Hepatocyte (in vitro differentiated cells): ENCODE measurements around the gene GMDS. TPM values are rescaled to one million over a fixed set of nuclear protein-coding genes. Genes with fewer than 3 reads are reported as not detected.

Source experiments
- DNase-seq: peaks from one replicate; pipeline ENCODE4 v3.0.0-alpha.2; 2016; ENCODE audit warnings: low spot score
- H2AFZ ChIP-seq: fragments of 200-600 bp; sonication (generic); 2 replicates; pipeline ENCODE4 v1.6.0; 2016; ENCODE audit warnings: antibody characterized with exemption, mild to moderate bottlenecking
- H3K27ac ChIP-seq: fragments of 200-600 bp; sonication (generic); 2 replicates; pipeline ENCODE4 v1.5.1; 2016; ENCODE audit warnings: mild to moderate bottlenecking
- H3K27me3 ChIP-seq: fragments of 200-600 bp; sonication (generic); 2 replicates; pipeline ENCODE4 v1.6.1; 2016
- H3K36me3 ChIP-seq: fragments of 200-600 bp; sonication (generic); replicated peaks from 2 replicates; pipeline ENCODE4 v1.5.1; 2016; ENCODE audit warnings: low read depth; ENCODE audit not compliant: insufficient read depth
- H3K4me1 ChIP-seq: fragments of 200-600 bp; sonication (generic); 2 replicates; pipeline ENCODE4 v1.5.1; 2016; ENCODE audit warnings: mild to moderate bottlenecking, moderate library complexity; ENCODE audit not compliant: insufficient read depth
- H3K4me2 ChIP-seq: fragments of 200-600 bp; sonication (generic); 2 replicates; pipeline ENCODE4 v1.6.0; 2016
- H3K4me3 ChIP-seq: fragments of 200-600 bp; sonication (generic); 2 replicates; pipeline ENCODE4 v1.5.1; 2016; ENCODE audit warnings: mild to moderate bottlenecking
- H3K79me2 ChIP-seq: fragments of 200-600 bp; sonication (generic); 2 replicates; pipeline ENCODE4 v1.6.0; 2017; ENCODE audit warnings: mild to moderate bottlenecking
- H3K9me2 ChIP-seq: fragments of 200-600 bp; sonication (generic); replicated peaks from 2 replicates; pipeline ENCODE4 v1.6.0; 2017; ENCODE audit warnings: mild to moderate bottlenecking; ENCODE audit not compliant: insufficient read depth
- H3K9me3 ChIP-seq: fragments of 200-600 bp; sonication (generic); 2 replicates; pipeline ENCODE4 v1.5.1; 2016; ENCODE audit warnings: low read depth, mild to moderate bottlenecking
- H4K20me1 ChIP-seq: fragments of 200-600 bp; sonication (generic); 2 replicates; pipeline ENCODE4 v1.6.0; 2016; ENCODE audit warnings: mild to moderate bottlenecking; ENCODE audit not compliant: insufficient read depth, poor library complexity, severe bottlenecking
- EZH2 ChIP-seq: fragments of 200-600 bp; sonication (generic); IDR thresholded peaks from 2 replicates; pipeline ENCODE4 v1.6.1; 2016; ENCODE audit warnings: antibody characterized with exemption, mild to moderate bottlenecking, borderline replicate concordance
- EZH2phosphoT487 ChIP-seq: fragments of 200-600 bp; sonication (generic); IDR thresholded peaks from one replicate; pipeline ENCODE4 v1.6.1; 2018; ENCODE audit warnings: antibody characterized with exemption, mild to moderate bottlenecking, low read depth, moderate library complexity; ENCODE audit not compliant: unreplicated experiment, severe bottlenecking
- WGBS: methylation state at CpG from one replicate; pipeline ENCODE4 v1.1.6; 2016; ENCODE audit warnings: low lambda C conversion rate; ENCODE audit errors: missing lambda C conversion rate; 5-methylcytosine and 5-hydroxymethylcytosine counted together
- polyA plus RNA-seq: library from polyadenylated mRNA; unstranded; fragments of >200 nt; fragmentation: Nextera tagmentation; extraction: Ambion mirVana; gene quantifications from 2 replicates; pipeline ENCODE4 v1.2.1, GENCODE V29; 2016
- total RNA-seq: library from RNA; depleted of rRNA; stranded (reverse); fragments of >200 nt; gene quantifications from 2 replicates; pipeline ENCODE4 v1.2.3, GENCODE V29; 2014
- TF ChIP-seq, protein P1 (sequence below): fragments of 200-600 bp; sonication (generic); IDR thresholded peaks from 2 replicates; pipeline ENCODE4 v1.5.1; 2016; ENCODE audit warnings: antibody characterized with exemption, mild to moderate bottlenecking; ENCODE audit not compliant: poor library complexity

GMDS gene
- total and polyA plus RNA-seq, 2 experiments from 2014 or later: 20.7 to 32.6 TPM

DNA sequence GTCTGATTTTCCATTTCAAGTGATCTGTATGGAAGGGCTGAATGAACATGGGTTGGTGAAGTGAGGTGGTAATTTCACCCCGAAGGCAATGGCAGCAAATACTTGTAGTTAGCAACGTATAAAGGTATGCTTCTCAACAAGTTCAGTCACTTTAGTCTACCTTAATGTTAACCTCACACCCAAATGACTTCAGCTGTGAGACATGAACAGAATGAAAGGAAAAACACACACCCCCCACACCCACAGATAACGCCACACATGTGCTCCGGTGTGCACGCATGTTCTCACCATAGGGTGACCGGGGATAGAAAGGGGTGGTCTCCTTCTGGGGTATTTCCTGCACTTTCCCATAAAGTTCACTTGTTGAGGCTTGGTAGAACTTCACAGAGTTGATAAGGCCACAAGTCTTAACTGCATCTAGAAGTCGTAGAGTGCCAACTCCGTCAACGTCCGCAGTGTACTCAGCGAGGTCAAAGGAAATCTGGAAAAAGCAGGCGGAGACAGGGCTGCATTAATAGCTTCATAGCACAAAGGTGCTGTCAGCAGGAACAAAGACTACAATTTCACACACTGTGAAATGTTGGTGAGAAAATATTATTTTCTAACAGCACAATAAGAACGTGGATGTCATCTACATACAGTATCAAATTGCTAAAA is 284.8 kb downstream of the GMDS start:
- H3K4me3 ChIP-seq: no peak overlapping the region
- WGBS: 87% methylated on average over 13 of the region's 13 CpGs
- no peak overlapping the region for H3K27ac ChIP-seq
- H3K9me2 ChIP-seq: no peaks in the 10 kb centered on the region
- H3K9me3 ChIP-seq: no peaks in the 10 kb centered on the region
- H3K4me1 ChIP-seq: no peaks in the 10 kb centered on the region
- H3K79me2 ChIP-seq: no peaks in the 10 kb centered on the region
- no peaks in the 10 kb centered on the region for H4K20me1 ChIP-seq
- TF ChIP-seq EZH2: no peak
- TF ChIP-seq EZH2phosphoT487: no peak
- TF ChIP-seq, protein P1, sequence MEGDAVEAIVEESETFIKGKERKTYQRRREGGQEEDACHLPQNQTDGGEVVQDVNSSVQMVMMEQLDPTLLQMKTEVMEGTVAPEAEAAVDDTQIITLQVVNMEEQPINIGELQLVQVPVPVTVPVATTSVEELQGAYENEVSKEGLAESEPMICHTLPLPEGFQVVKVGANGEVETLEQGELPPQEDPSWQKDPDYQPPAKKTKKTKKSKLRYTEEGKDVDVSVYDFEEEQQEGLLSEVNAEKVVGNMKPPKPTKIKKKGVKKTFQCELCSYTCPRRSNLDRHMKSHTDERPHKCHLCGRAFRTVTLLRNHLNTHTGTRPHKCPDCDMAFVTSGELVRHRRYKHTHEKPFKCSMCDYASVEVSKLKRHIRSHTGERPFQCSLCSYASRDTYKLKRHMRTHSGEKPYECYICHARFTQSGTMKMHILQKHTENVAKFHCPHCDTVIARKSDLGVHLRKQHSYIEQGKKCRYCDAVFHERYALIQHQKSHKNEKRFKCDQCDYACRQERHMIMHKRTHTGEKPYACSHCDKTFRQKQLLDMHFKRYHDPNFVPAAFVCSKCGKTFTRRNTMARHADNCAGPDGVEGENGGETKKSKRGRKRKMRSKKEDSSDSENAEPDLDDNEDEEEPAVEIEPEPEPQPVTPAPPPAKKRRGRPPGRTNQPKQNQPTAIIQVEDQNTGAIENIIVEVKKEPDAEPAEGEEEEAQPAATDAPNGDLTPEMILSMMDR: no peak
- H2AFZ ChIP-seq: no peak overlapping the region
- H3K36me3 ChIP-seq: no peaks in the 10 kb centered on the region
- no peaks in the 10 kb centered on the region for H3K27me3 ChIP-seq
- H3K4me2 ChIP-seq: no peak overlapping the region
- DNase-seq: no peak

GRCh38 chr6:1958257-1958656 is 287.1 kb downstream of the GMDS start:
- Histone ChIP-seq H3K36me3 (no peaks in the 10 kb centered on the region), H3K9me3 (no peaks in the 10 kb centered on the region), H3K79me2 (no peaks in the 10 kb centered on the region), H4K20me1 (no peaks in the 10 kb centered on the region), H3K4me2 (no peak overlapping the region), H3K4me3 (no peak overlapping the region), H3K4me1 (no peaks in the 10 kb centered on the region), H3K27ac (no peak overlapping the region), H3K9me2 (no peaks in the 10 kb centered on the region), H2AFZ (no peak overlapping the region), H3K27me3 (no peaks in the 10 kb centered on the region)
- no peak for TF ChIP-seq EZH2
- TF ChIP-seq EZH2phosphoT487: no peak
- DNase-seq: no peak
- 80% methylated on average over 4 of the region's 4 CpGs for WGBS

GRCh38 chr6:1957746-1958145 is 287.7 kb downstream of the GMDS start:
- no peak overlapping the region for H3K4me3 ChIP-seq
- H3K36me3 ChIP-seq: no peaks in the 10 kb centered on the region
- H3K27ac ChIP-seq: no peak overlapping the region
- TF ChIP-seq EZH2 (no peak), EZH2phosphoT487 (no peak)
- TF ChIP-seq, protein P1: no peak
- no peaks in the 10 kb centered on the region for H3K9me2 ChIP-seq
- no peaks in the 10 kb centered on the region for H3K79me2 ChIP-seq
- H3K27me3 ChIP-seq: no peaks in the 10 kb centered on the region
- DNase-seq: no peak
- H3K4me1 ChIP-seq: no peaks in the 10 kb centered on the region
- WGBS: 78% methylated on average over 5 of the region's 5 CpGs
- H4K20me1 ChIP-seq: no peaks in the 10 kb centered on the region
- no peak overlapping the region for H2AFZ ChIP-seq
- no peak overlapping the region for H3K4me2 ChIP-seq
- H3K9me3 ChIP-seq: no peaks in the 10 kb centered on the region

GRCh38 chr6:1952740-1953360 is 292.6 kb downstream of the GMDS start:
- no peaks in the 10 kb centered on the region for H3K27me3 ChIP-seq
- 93% methylated on average over 14 of the region's 14 CpGs for WGBS
- no peaks in the 10 kb centered on the region for H3K4me1 ChIP-seq
- H3K4me3 ChIP-seq: no peak overlapping the region
- no peaks in the 10 kb centered on the region for H3K9me2 ChIP-seq
- no peaks in the 10 kb centered on the region for H3K9me3 ChIP-seq
- H4K20me1 ChIP-seq: no peaks in the 10 kb centered on the region
- H2AFZ ChIP-seq: no peak overlapping the region
- no peaks in the 10 kb centered on the region for H3K36me3 ChIP-seq
- TF ChIP-seq, protein P1: no peak
- TF ChIP-seq EZH2phosphoT487 (no peak), EZH2 (no peak)
- H3K79me2 ChIP-seq: no peaks in the 10 kb centered on the region
- no peak for DNase-seq
- no peak overlapping the region for H3K27ac ChIP-seq
- H3K4me2 ChIP-seq: no peak overlapping the region
